B cell (primary cell): ENCODE data around the gene IRX5. TPM values are rescaled to one million over a fixed set of nuclear protein-coding genes. Genes with fewer than 3 reads are reported as not detected.

Experiments
- ATAC-seq: fragments of 200-7000 bp; cut with Tn5 transposase; one replicate; pipeline ENCODE4 v1.10.0; 2021; ENCODE audit warnings: low read depth, mild to moderate bottlenecking, moderate number of reproducible peaks, moderate library complexity
- CTCF ChIA-PET: fragments of 350-600 bp; sonication (Branson Sonifier 250); formaldehyde crosslinking; loops from one replicate; lab custom pipeline; 2021; ENCODE audit warnings: antibody characterized with exemption, inconsistent platforms; lab: Charles Lee
- POLR2A ChIA-PET: fragments of 350-600 bp; sonication (Branson Sonifier 250); formaldehyde crosslinking; loops from one replicate; lab custom pipeline; 2021; ENCODE audit warnings: antibody characterized with exemption; lab: Charles Lee
- DNase-seq: peaks from one replicate; pipeline ENCODE4 v3.0.0; 2013
- H2AFZ ChIP-seq: 2 replicates; pipeline ENCODE4 v1.6.1; 2012; ENCODE audit warnings: mild to moderate bottlenecking, low read depth, low read length; ENCODE audit not compliant: insufficient read depth, poor library complexity, severe bottlenecking
- H3K27ac ChIP-seq, 2 donors: 1 replicate in 1 of 2; 2 replicates in 1 of 2; pipeline ENCODE4 v1.5.1; 2012 to 2013; ENCODE audit warnings: low read length in 2 of 2, mild to moderate bottlenecking in 2 of 2, moderate library complexity in 1 of 2
- H3K27me3 ChIP-seq, 4 experiments: fragments of 200-600 bp in 1 of 4; sonication (generic) in 1 of 4; replicated peaks in 1 of 4; 1 replicate in 2 of 4; 2 replicates in 2 of 4; pipeline versions ENCODE4 v1.6.1 to v1.7.0; 2013 to 2016; ENCODE audit warnings: low read length in 3 of 4, mild to moderate bottlenecking in 2 of 4, mixed read lengths in 1 of 4, moderate library complexity in 1 of 4; ENCODE audit not compliant: insufficient read depth in 4 of 4, control insufficient read depth in 3 of 4; ENCODE audit errors: control extremely low read depth in 1 of 4
- H3K36me3 ChIP-seq, 2 experiments: replicated peaks in 1 of 2; 1 replicate in 1 of 2; 2 replicates in 1 of 2; pipeline versions ENCODE4 v1.6.1 to v1.7.1; 2013; ENCODE audit warnings: low read length in 1 of 2; ENCODE audit not compliant: insufficient read depth in 2 of 2, control insufficient read depth in 1 of 2; ENCODE audit errors: control extremely low read depth in 1 of 2, extremely low read depth in 1 of 2
- H3K4me1 ChIP-seq, 2 donors: fragments of 200-600 bp in 1 of 2; sonication (generic) in 1 of 2; 1 replicate in 1 of 2; 2 replicates in 1 of 2; pipeline versions ENCODE4 v1.5.1 to v1.6.1; 2013 to 2017; ENCODE audit warnings: low read length in 2 of 2; ENCODE audit not compliant: control insufficient read depth in 2 of 2, insufficient read depth in 2 of 2
- H3K4me2 ChIP-seq: replicated peaks from 2 replicates; pipeline ENCODE3; 2012; ENCODE audit warnings: mild to moderate bottlenecking, low read depth, low read length; ENCODE audit not compliant: poor library complexity, severe bottlenecking
- H3K4me3 ChIP-seq, 5 experiments: fragments of 200-600 bp in 1 of 5; sonication (generic) in 1 of 5; 1 replicate in 3 of 5; 2 replicates in 2 of 5; pipeline versions ENCODE4 v1.5.1 to v1.7.0; 2011 to 2016; ENCODE audit warnings: low read length in 4 of 5, mild to moderate bottlenecking in 4 of 5, low read depth in 2 of 5, control low read depth in 1 of 5, moderate library complexity in 1 of 5; ENCODE audit not compliant: insufficient read depth in 1 of 5; ENCODE audit errors: control extremely low read depth in 1 of 5, extremely low read depth in 1 of 5
- H3K79me2 ChIP-seq: fragments of 200-600 bp; sonication (generic); one replicate; pipeline ENCODE4 v1.6.0; 2016; ENCODE audit warnings: low read length; ENCODE audit not compliant: control insufficient read depth, insufficient read depth
- H3K9ac ChIP-seq: fragments of 200-600 bp; sonication (generic); 2 replicates; pipeline ENCODE4 v1.6.1; 2017; ENCODE audit warnings: mild to moderate bottlenecking, low read length, moderate library complexity
- H3K9me3 ChIP-seq, 3 donors: one replicate each; pipeline versions ENCODE4 v1.6.1 to v1.7.1; 2013; ENCODE audit warnings: low read length in 2 of 3; ENCODE audit not compliant: control insufficient read depth in 2 of 3, insufficient read depth in 1 of 3; ENCODE audit errors: control extremely low read depth in 1 of 3
- H4K20me1 ChIP-seq: 2 replicates; pipeline ENCODE4 v1.6.0; 2012; ENCODE audit warnings: mild to moderate bottlenecking, low read length; ENCODE audit not compliant: insufficient read depth, control insufficient read depth, poor library complexity, severe bottlenecking
- H3K27ac Mint-ChIP-seq: one replicate; pipeline ENCODE4 v1.8.0; 2021; ENCODE audit warnings: mixed read lengths
- H3K27me3 Mint-ChIP-seq: one replicate; pipeline ENCODE4 v1.8.0; 2021; ENCODE audit warnings: mixed read lengths
- H3K4me1 Mint-ChIP-seq: one replicate; pipeline ENCODE4 v1.8.0; 2021; ENCODE audit warnings: mixed read lengths
- H3K4me3 Mint-ChIP-seq: one replicate; pipeline ENCODE4 v1.8.0; 2021; ENCODE audit warnings: mixed read lengths
- H3K9me3 Mint-ChIP-seq: one replicate; pipeline ENCODE4 v1.8.0; 2022; ENCODE audit warnings: mixed read lengths; ENCODE audit not compliant: insufficient read depth
- EZH2 ChIP-seq: IDR thresholded peaks from 2 replicates; pipeline ENCODE4 v1.6.1; 2012; ENCODE audit warnings: borderline replicate concordance, low read depth, mild to moderate bottlenecking, moderate library complexity, low read length; ENCODE audit not compliant: insufficient read depth, poor library complexity, severe bottlenecking
- WGBS: methylation state at CpG from one replicate; pipeline ENCODE4 v1.1.5; 2013; ENCODE audit warnings: missing lambda C conversion rate; ENCODE audit not compliant: insufficient coverage; 5-methylcytosine and 5-hydroxymethylcytosine counted together
- intact Hi-C: fragments of 100-400 bp; cut with micrococcal nuclease; formaldehyde crosslinking; loops from one replicate; pipeline ENCODE4 v1.10.0; 2022
- polyA plus RNA-seq: library from polyadenylated mRNA; depleted of rRNA; stranded (reverse); fragments of >200 nt; gene quantifications from 2 replicates; pipeline ENCODE4 v1.2.3, GENCODE V29; 2012
- total RNA-seq, 2 donors: library from RNA; stranded (reverse); fragments of 120-200 nt in 1 of 2; gene quantifications; 1 replicate in 1 of 2; 2 replicates in 1 of 2; pipeline versions ENCODE4 v1.2.3 to v1.2.4, GENCODE V29; 2013 to 2022
- TF ChIP-seq, protein P1 (sequence below): fragments of 200-600 bp; IDR thresholded peaks from one replicate; pipeline ENCODE4 v1.8.0; 2022; ENCODE audit warnings: antibody characterized with exemption, mild to moderate bottlenecking

The IRX5 gene
- total and polyA plus RNA-seq, 2 donors (not counting 1 experiment from before 2014, with no cell fraction given), result not detected

DNA sequence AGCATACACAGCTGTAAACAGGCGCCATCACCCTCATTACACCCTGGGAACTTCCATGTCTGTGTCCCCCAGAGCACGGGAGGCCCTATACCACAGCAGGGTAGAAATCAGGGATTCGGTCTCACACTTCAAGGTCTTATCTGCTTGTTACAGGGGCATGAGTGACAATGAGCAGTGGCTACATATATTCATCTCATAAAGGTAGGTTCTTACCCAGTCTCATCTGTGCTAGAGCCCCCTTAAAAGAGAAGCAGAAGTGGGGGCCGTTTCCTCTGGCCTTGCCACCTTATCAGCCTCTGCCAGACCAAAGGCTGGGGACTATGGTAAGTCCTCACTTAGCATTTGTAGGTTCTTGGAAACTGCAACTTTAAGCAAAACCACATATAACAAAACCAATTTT, 46.5 kb downstream of the IRX5 start:
- H3K27ac ChIP-seq, result no peak overlapping the region
- H3K9ac ChIP-seq, result no peak overlapping the region
- H3K9me3 ChIP-seq, result no peaks in the 10 kb centered on the region
- no peaks in the 10 kb centered on the region for H4K20me1 ChIP-seq
- Mint-ChIP-seq H3K4me3 (no peak overlapping the region), H3K9me3 (no peaks in the 10 kb centered on the region), H3K27me3 (peaks cover 7% of the 10 kb centered on the region), H3K27ac (no peak overlapping the region), H3K4me1 (no peaks in the 10 kb centered on the region)
- H3K79me2 ChIP-seq, result no peaks in the 10 kb centered on the region
- no peaks in the 10 kb centered on the region for H3K4me1 ChIP-seq
- no peak overlapping the region for H3K4me3 ChIP-seq
- no peak overlapping the region for H3K4me2 ChIP-seq
- no peak for DNase-seq
- POLR2A ChIA-PET, result no interaction called here
- no peak for ATAC-seq
- TF ChIP-seq, protein P1, sequence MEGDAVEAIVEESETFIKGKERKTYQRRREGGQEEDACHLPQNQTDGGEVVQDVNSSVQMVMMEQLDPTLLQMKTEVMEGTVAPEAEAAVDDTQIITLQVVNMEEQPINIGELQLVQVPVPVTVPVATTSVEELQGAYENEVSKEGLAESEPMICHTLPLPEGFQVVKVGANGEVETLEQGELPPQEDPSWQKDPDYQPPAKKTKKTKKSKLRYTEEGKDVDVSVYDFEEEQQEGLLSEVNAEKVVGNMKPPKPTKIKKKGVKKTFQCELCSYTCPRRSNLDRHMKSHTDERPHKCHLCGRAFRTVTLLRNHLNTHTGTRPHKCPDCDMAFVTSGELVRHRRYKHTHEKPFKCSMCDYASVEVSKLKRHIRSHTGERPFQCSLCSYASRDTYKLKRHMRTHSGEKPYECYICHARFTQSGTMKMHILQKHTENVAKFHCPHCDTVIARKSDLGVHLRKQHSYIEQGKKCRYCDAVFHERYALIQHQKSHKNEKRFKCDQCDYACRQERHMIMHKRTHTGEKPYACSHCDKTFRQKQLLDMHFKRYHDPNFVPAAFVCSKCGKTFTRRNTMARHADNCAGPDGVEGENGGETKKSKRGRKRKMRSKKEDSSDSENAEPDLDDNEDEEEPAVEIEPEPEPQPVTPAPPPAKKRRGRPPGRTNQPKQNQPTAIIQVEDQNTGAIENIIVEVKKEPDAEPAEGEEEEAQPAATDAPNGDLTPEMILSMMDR, result no peak
- TF ChIP-seq EZH2, result no peak
- no peaks in the 10 kb centered on the region for H3K36me3 ChIP-seq
- intact Hi-C loops, result no loop called here
- no peak overlapping the region for H2AFZ ChIP-seq
- 66% methylated on average over 4 of the region's 4 CpGs for WGBS
- no peaks in the 10 kb centered on the region for H3K27me3 ChIP-seq
- CTCF ChIA-PET, result no interaction called here

DNA sequence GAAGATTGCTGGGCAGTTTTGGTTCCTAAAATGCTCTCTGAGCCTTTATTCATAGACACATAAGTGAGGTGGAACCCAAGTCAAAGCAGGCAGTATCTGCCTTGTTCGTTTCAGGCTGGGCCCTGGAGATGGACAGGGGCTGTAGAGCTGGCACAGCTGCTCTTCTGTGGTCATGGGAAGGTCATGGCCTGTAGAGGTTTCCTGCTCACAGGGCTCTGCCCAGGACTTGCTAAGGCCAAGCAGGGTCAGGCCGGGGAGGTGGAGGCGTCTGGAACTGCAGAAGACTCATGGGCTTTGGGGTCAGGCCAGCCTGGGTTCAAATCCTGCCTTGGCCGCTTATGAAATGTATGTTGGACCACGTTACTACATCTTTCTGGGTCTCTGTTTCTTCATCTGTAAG, 50.2 kb downstream of the IRX5 start:
- Mint-ChIP-seq H3K4me1 (no peaks in the 10 kb centered on the region), H3K4me3 (no peak overlapping the region), H3K27me3 (no peaks in the 10 kb centered on the region), H3K9me3 (no peaks in the 10 kb centered on the region), H3K27ac (no peak overlapping the region)
- Histone ChIP-seq H3K9ac (no peak overlapping the region), H3K4me1 (no peaks in the 10 kb centered on the region), H3K79me2 (no peaks in the 10 kb centered on the region), H3K27ac (no peak overlapping the region), H3K36me3 (no peaks in the 10 kb centered on the region), H3K27me3 (no peaks in the 10 kb centered on the region), H2AFZ (no peak overlapping the region), H3K4me2 (no peak overlapping the region), H4K20me1 (no peaks in the 10 kb centered on the region), H3K4me3 (no peak overlapping the region), H3K9me3 (no peaks in the 10 kb centered on the region)
- ATAC-seq, result no peak
- intact Hi-C loops, result no loop called here
- ChIA-PET CTCF (no interaction called here), POLR2A (no interaction called here)
- 76% methylated on average over 3 of the region's 5 CpGs for WGBS
- no peak for DNase-seq
- no peak for TF ChIP-seq EZH2
- TF ChIP-seq, protein P1, result no peak
